A549 (cell line): ENCODE measurements around the gene TRIM71. TPM values are rescaled to one million over a fixed set of nuclear protein-coding genes. Genes with fewer than 3 reads are reported as not detected.

Source experiments
- ATAC-seq, 2 experiments: fragments of 200-7000 bp in 1 of 2; fragments of >200 bp in 1 of 2; cut with Nextera tagmentation in 1 of 2; cut with Tn5 transposase in 1 of 2; 3 replicates each; pipeline versions ENCODE4 v1.8.0 to v1.9.1; 2018 to 2020; ENCODE audit warnings: mild to moderate bottlenecking in 1 of 2, moderate library complexity in 1 of 2
- CTCF ChIA-PET: fragments of 300-600 bp; sonication (Branson Sonifier 250); formaldehyde crosslinking; extraction: SDS; loops from one replicate; lab custom pipeline; 2021; ENCODE audit warnings: antibody characterized with exemption, inconsistent platforms; lab: Yijun Ruan, JAX
- POLR2A ChIA-PET: fragments of 350-600 bp; formaldehyde crosslinking; extraction: SDS; loops from one replicate; lab custom pipeline; 2021; ENCODE audit warnings: antibody characterized with exemption, inconsistent platforms; lab: Yijun Ruan, JAX
- DNase-seq, 2 experiments: peaks; one replicate each; pipeline versions ENCODE4 v3.0.0 to v3.0.0-alpha.2; 2011 to 2016; ENCODE audit warnings: low read depth in 1 of 2, low spot score in 1 of 2
- FAIRE-seq: peaks from 2 replicates; lab custom pipeline; 2011; peaks lifted over from hg19 to GRCh38; lab: Jason Lieb, UNC
- H3K27ac ChIP-seq, 2 experiments: fragments of >200 bp; sonication (Bioruptor Twin); formaldehyde crosslinking; 3 replicates each; pipeline ENCODE4 v1.5.1; 2016 to 2017
- H3K4me1 ChIP-seq: fragments of >200 bp; sonication (Bioruptor Twin); formaldehyde crosslinking; 3 replicates; pipeline ENCODE4 v1.6.1; 2016
- H3K4me2 ChIP-seq: fragments of >200 bp; sonication (Bioruptor Twin); formaldehyde crosslinking; 3 replicates; pipeline ENCODE4 v1.6.1; 2016
- H3K4me3 ChIP-seq: fragments of >200 bp; sonication (Bioruptor Twin); formaldehyde crosslinking; 3 replicates; pipeline ENCODE4 v1.5.1; 2016
- H3K9me3 ChIP-seq: fragments of >200 bp; sonication (Bioruptor Twin); formaldehyde crosslinking; 3 replicates; pipeline ENCODE4 v1.6.1; 2016
- CHD4 ChIP-seq: fragments of 200-600 bp; sonication (generic); IDR thresholded peaks from 2 replicates; pipeline ENCODE4 v1.6.1; 2016; ENCODE audit warnings: antibody characterized with exemption, mild to moderate bottlenecking, borderline replicate concordance
- EHF ChIP-seq: fragments of 250-450 bp; sonication (Bioruptor Pico); IDR thresholded peaks from 2 replicates; pipeline ENCODE4 v1.5.0; 2020; ENCODE audit warnings: mild to moderate bottlenecking
- EHMT2 ChIP-seq: fragments of 200-600 bp; sonication (generic); IDR thresholded peaks from 2 replicates; pipeline ENCODE4 v1.6.1; 2016; ENCODE audit warnings: antibody characterized with exemption, low read depth, mild to moderate bottlenecking, moderate library complexity
- ESRRA ChIP-seq: fragments of 150-350 bp; IDR thresholded peaks from 2 replicates; pipeline ENCODE4 v1.6.1; 2014; ENCODE audit warnings: mild to moderate bottlenecking, low read length, borderline replicate concordance
- FOXS1 ChIP-seq: fragments of 250-450 bp; sonication (Bioruptor Pico); IDR thresholded peaks from 2 replicates; pipeline ENCODE4 v1.5.0; 2020; ENCODE audit warnings: mild to moderate bottlenecking, moderate library complexity
- GATA3 ChIP-seq: IDR thresholded peaks from 2 replicates; pipeline ENCODE4 v1.6.1; 2012; ENCODE audit warnings: borderline replicate concordance
- HDAC2 ChIP-seq: fragments of 200-600 bp; sonication (generic); IDR thresholded peaks from 2 replicates; pipeline ENCODE4 v1.6.1; 2016
- HOXB13 ChIP-seq: fragments of 250-450 bp; sonication (Bioruptor Pico); IDR thresholded peaks from 2 replicates; pipeline ENCODE4 v1.5.0; 2020; ENCODE audit warnings: low read depth, mild to moderate bottlenecking, moderate library complexity
- HOXB5 ChIP-seq: fragments of 250-450 bp; sonication (Bioruptor Pico); IDR thresholded peaks from 2 replicates; pipeline ENCODE4 v1.5.0; 2020; ENCODE audit warnings: mild to moderate bottlenecking, moderate library complexity
- JUN ChIP-seq, 2 experiments: fragments of >200 bp; sonication (Bioruptor Twin); formaldehyde crosslinking; IDR thresholded peaks; 2 replicates in 1 of 2; 3 replicates in 1 of 2; pipeline ENCODE4 v1.6.1; 2016 to 2017
- JUNB ChIP-seq: fragments of >200 bp; sonication (Bioruptor Twin); formaldehyde crosslinking; IDR thresholded peaks from 2 replicates; pipeline ENCODE4 v1.6.1; 2016
- KDM5A ChIP-seq: fragments of 200-600 bp; sonication (generic); IDR thresholded peaks from 2 replicates; pipeline ENCODE4 v1.6.1; 2016; ENCODE audit warnings: antibody characterized with exemption, mild to moderate bottlenecking
- MAZ ChIP-seq: fragments of 150-350 bp; IDR thresholded peaks from 2 replicates; pipeline ENCODE4 v1.6.1; 2014; ENCODE audit warnings: antibody characterized with exemption, low read depth, low read length, borderline replicate concordance
- MYC ChIP-seq: IDR thresholded peaks from 2 replicates; pipeline ENCODE4 v1.6.1; 2012; ENCODE audit warnings: mild to moderate bottlenecking, inconsistent platforms, low read length, improper control_type of control experiment, borderline replicate concordance
- SREBF2 ChIP-seq: fragments of 450-650 bp; IDR thresholded peaks from 2 replicates; pipeline ENCODE4 v1.6.1; 2014; ENCODE audit warnings: mild to moderate bottlenecking, moderate library complexity
- WGBS: methylation state at CpG from one replicate; pipeline ENCODE4 v1.1.6; 2017; ENCODE audit errors: missing lambda C conversion rate; 5-methylcytosine and 5-hydroxymethylcytosine counted together
- polyA minus RNA-seq: library from RNA; depleted of rRNA, polyadenylated mRNA; stranded (reverse); fragments of >200 nt; gene quantifications from 2 replicates; pipeline ENCODE4 v1.2.3, GENCODE V29; 2011; rRNA and poly(A)+ RNA removed
- polyA plus RNA-seq, 4 experiments: library from polyadenylated mRNA; depleted of rRNA in 3 of 4; stranded (reverse); fragments of >200 nt; fragmentation: RNase III in 1 of 4; extraction: RNeasy Plus Mini Kit Qiagen cat#74134 plus additional on column Dnase treatment in 1 of 4; gene quantifications; 2 replicates in 3 of 4; 3 replicates in 1 of 4; pipeline ENCODE4 v1.2.3, GENCODE V29; 2011 to 2017
- TF ChIP-seq, protein P1 (sequence below): fragments of >200 bp; sonication (Bioruptor Twin); formaldehyde crosslinking; IDR thresholded peaks from 3 replicates; pipeline ENCODE4 v1.5.1; 2016
- TF ChIP-seq, protein P2 (sequence below): fragments of 150-350 bp; IDR thresholded peaks from 2 replicates; pipeline ENCODE4 v1.6.1; 2014; ENCODE audit warnings: low read depth, mild to moderate bottlenecking, low read length

TRIM71 gene
- polyA plus RNA-seq (2011; rRNA removed) (0.01 TPM in 1 of 2 replicates, not detected in the other), polyA plus RNA-seq (2017; fragmentation: RNase III; extraction: RNeasy Plus Mini Kit Qiagen cat#74134 plus additional on column Dnase treatment) (not detected in 3 replicates), polyA minus RNA-seq (not detected in 2 replicates)
- polyA plus RNA-seq (2012; cell fraction: cytosol; rRNA removed) = under 0.01 TPM in 1 of 2 replicates, not detected in the other
- polyA plus RNA-seq (2012; cell fraction: nucleus; rRNA removed) = 0.01 TPM in 1 of 2 replicates, not detected in the other

DNA sequence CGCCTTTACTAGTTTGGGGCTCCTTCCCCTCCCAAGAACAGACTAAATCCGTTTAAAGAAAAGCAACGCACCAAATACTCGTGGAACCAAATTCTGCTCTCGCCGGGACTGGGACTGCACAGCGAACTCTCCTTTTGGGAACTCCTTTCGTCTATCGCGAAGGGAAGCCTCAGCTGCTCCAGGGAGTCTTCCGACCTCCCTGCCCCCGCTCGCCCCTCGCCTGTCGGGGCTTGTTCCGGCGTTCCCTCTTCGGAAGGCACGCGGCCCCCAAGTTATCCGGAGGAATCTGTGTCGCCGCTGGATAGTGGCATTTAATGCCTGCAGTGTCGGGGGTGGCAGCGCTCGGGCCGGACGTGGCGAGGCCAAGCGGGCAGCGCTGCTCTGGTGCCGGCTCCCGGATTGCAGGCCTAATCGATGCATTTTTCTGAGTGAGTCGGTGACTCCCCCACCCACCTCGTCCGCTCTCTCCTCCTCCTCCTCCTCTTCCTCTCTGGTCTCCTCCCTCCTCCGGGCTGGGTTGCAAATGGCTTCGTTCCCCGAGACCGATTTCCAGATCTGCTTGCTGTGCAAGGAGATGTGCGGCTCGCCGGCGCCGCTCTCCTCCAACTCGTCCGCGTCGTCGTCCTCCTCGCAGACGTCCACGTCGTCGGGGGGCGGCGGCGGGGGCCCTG lies at the start of gene TRIM71:
TRIM71 (plus strand) TSS at position 440 of the 671 bp plus-strand sequence; CDS start at position 524, 84 bp downstream.
- CTCF ChIA-PET = interaction anchor here (1.2 kb wide), 1 partner anchor 85 kb away, joined by 5 read pairs; no protein-coding TSS in a partner anchor
- peak in 1 of 2 experiments; percentile 33 for DNase-seq
- ATAC-seq = peak in 1 of 2 experiments; percentile 14; a peak in 2 of 6 replicates
- peak within 1 kb of the TSS in 1 of 2 experiments; percentile 26; a peak in 1 of 6 replicates for H3K27ac ChIP-seq
- peak within 1 kb of the TSS; percentile 49 for H3K4me3 ChIP-seq
- TF ChIP-seq HDAC2 (peak; percentile 55; the same call in 1 of the 2 replicates), HOXB5 (CRISPR knock-in tag) (no peak), JUNB (no peak), GATA3 (no peak), JUN (IDR thresholded peaks at IDR 0.05) (no peak), ESRRA (no peak)
- TF ChIP-seq, protein P1, sequence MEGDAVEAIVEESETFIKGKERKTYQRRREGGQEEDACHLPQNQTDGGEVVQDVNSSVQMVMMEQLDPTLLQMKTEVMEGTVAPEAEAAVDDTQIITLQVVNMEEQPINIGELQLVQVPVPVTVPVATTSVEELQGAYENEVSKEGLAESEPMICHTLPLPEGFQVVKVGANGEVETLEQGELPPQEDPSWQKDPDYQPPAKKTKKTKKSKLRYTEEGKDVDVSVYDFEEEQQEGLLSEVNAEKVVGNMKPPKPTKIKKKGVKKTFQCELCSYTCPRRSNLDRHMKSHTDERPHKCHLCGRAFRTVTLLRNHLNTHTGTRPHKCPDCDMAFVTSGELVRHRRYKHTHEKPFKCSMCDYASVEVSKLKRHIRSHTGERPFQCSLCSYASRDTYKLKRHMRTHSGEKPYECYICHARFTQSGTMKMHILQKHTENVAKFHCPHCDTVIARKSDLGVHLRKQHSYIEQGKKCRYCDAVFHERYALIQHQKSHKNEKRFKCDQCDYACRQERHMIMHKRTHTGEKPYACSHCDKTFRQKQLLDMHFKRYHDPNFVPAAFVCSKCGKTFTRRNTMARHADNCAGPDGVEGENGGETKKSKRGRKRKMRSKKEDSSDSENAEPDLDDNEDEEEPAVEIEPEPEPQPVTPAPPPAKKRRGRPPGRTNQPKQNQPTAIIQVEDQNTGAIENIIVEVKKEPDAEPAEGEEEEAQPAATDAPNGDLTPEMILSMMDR = no peak
- TF ChIP-seq, all 56 proteins: peak for 1
- H3K4me2 ChIP-seq = peak within 1 kb of the TSS; percentile 94
- WGBS = 13% methylated on average over 41 of the region's 59 CpGs
- no peak for FAIRE-seq
- peaks cover 33% of the 10 kb centered on the region for H3K4me1 ChIP-seq
- H3K9me3 ChIP-seq = no peaks in the 10 kb centered on the region
- POLR2A ChIA-PET = no interaction called here

DNA sequence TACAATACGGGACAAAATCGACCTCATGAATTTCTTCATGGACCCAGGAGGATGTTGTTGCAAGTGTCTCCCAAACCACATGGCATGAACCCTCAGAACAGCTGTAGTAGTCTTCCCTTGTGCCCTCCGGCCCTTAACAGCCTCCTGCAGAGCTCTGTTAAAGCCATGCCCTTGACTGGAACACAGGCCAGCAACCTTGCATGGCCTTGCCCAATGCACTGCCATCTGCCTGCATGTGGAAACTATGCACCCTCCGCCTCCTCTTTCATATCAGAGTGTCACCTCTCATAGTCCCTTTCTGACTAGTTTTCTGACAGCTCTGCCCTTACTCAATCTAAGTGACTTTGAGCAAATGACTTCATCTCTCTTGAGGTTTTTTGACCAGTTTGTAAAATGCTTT lies 39.4 kb upstream of the TRIM71 start:
- TF ChIP-seq CHD4 = no peak
- TF ChIP-seq KDM5A = no peak
- no peak for TF ChIP-seq MAZ
- TF ChIP-seq, protein P2, sequence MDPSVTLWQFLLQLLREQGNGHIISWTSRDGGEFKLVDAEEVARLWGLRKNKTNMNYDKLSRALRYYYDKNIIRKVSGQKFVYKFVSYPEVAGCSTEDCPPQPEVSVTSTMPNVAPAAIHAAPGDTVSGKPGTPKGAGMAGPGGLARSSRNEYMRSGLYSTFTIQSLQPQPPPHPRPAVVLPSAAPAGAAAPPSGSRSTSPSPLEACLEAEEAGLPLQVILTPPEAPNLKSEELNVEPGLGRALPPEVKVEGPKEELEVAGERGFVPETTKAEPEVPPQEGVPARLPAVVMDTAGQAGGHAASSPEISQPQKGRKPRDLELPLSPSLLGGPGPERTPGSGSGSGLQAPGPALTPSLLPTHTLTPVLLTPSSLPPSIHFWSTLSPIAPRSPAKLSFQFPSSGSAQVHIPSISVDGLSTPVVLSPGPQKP = no peak
- TF ChIP-seq MYC = no peak
- no peak for TF ChIP-seq GATA3
- no peak for TF ChIP-seq EHF (CRISPR knock-in tag)
- TF ChIP-seq HOXB13 (CRISPR knock-in tag) = no peak
- no peak for TF ChIP-seq JUN (IDR thresholded peaks at IDR 0.05)
- TF ChIP-seq HOXB5 (CRISPR knock-in tag) = no peak
- TF ChIP-seq EHMT2 = no peak
- no peak for TF ChIP-seq FOXS1 (CRISPR knock-in tag)
- TF ChIP-seq SREBF2 = no peak
- H3K9me3 ChIP-seq = no peaks in the 10 kb centered on the region
- ChIA-PET POLR2A (no interaction called here), CTCF (interaction anchor here (0.8 kb wide), 1 partner anchor 125 kb away, joined by 3 read pairs; no protein-coding TSS in a partner anchor)
- no peak for ATAC-seq
- H3K4me2 ChIP-seq = no peak overlapping the region
- FAIRE-seq = no peak
- peaks cover 4% of the 10 kb centered on the region; the same call in 1 of the 3 replicates for H3K4me1 ChIP-seq
- DNase-seq = no peak
- WGBS = 81% methylated on average over 4 of the region's 4 CpGs
- H3K4me3 ChIP-seq = no peak overlapping the region
- no peak overlapping the region for H3K27ac ChIP-seq
